NT2/D1 (cell line): ENCODE data around the gene MCHR1.
A peak's percentile ranks its signal among the peaks of the same experiment; 100 is the strongest.
"Not testable (repeated sequence)": the region's sequence is repeated elsewhere in the genome, so short reads cannot be mapped to it uniquely, and the experiment has no call there.

Experiments
- DNase-seq: peaks from one replicate; pipeline ENCODE4 v3.0.0-alpha.2; 2011; ENCODE audit warnings: low read depth, low spot score
- H3K27me3 ChIP-seq: 2 replicates; pipeline ENCODE4 v1.6.0; 2011; ENCODE audit warnings: mild to moderate bottlenecking; ENCODE audit not compliant: insufficient read length, insufficient read depth
- H3K36me3 ChIP-seq: 2 replicates; pipeline ENCODE4 v1.6.1; 2011; ENCODE audit warnings: mild to moderate bottlenecking, low read length, mixed read lengths; ENCODE audit not compliant: insufficient read depth, insufficient read length
- H3K4me1 ChIP-seq: 2 replicates; pipeline ENCODE4 v1.5.1; 2011; ENCODE audit not compliant: insufficient read depth, insufficient read length
- H3K4me3 ChIP-seq: 2 replicates; pipeline ENCODE4 v1.5.1; 2011; ENCODE audit warnings: low read depth; ENCODE audit not compliant: insufficient read length
- H3K9ac ChIP-seq: 2 replicates; pipeline ENCODE4 v1.6.0; 2011; ENCODE audit warnings: low read depth; ENCODE audit not compliant: insufficient read length
- H3K9me3 ChIP-seq: 2 replicates; pipeline ENCODE4 v1.5.1; 2011; ENCODE audit warnings: mild to moderate bottlenecking, low read length; ENCODE audit not compliant: insufficient read depth
- SUZ12 ChIP-seq: IDR thresholded peaks from 2 replicates; pipeline ENCODE4 v1.6.1; 2011; ENCODE audit not compliant: insufficient read length, insufficient read depth; ENCODE audit errors: extremely low read depth
- YY1 ChIP-seq: IDR thresholded peaks from 2 replicates; pipeline ENCODE4 v1.6.1; 2011; ENCODE audit not compliant: insufficient read length, insufficient read depth
- ZNF274 ChIP-seq: IDR thresholded peaks from 2 replicates; pipeline ENCODE4 v1.6.1; 2011; ENCODE audit warnings: mild to moderate bottlenecking, low read depth, low read length

MCHR1 gene

GRCh38 chr22:40671796-40672360 lies 7.4 kb upstream of the MCHR1 start:
- DNase-seq, result no peak
- TF ChIP-seq ZNF274 (no peak), SUZ12 (no peak), YY1 (no peak)

GRCh38 chr22:40673017-40673416 lies 6.3 kb upstream of the MCHR1 start:
- H3K36me3 ChIP-seq, result no peaks in the 10 kb centered on the region
- H3K9ac ChIP-seq, result no peak overlapping the region
- no peak for TF ChIP-seq ZNF274
- TF ChIP-seq YY1, result no peak
- no peak for TF ChIP-seq SUZ12
- H3K27me3 ChIP-seq, result no peaks in the 10 kb centered on the region
- no peaks in the 10 kb centered on the region for H3K9me3 ChIP-seq
- H3K4me1 ChIP-seq, result no peaks in the 10 kb centered on the region
- no peak for DNase-seq
- no peak overlapping the region for H3K4me3 ChIP-seq

More at GRCh38 chr22:40671796-40672360, 7.4 kb upstream of the MCHR1 start:
- Histone ChIP-seq H3K9me3 (no peaks in the 10 kb centered on the region), H3K36me3 (no peaks in the 10 kb centered on the region), H3K27me3 (no peaks in the 10 kb centered on the region), H3K9ac (no peak overlapping the region), H3K4me3 (no peak overlapping the region), H3K4me1 (no peaks in the 10 kb centered on the region)

- Histone ChIP-seq H3K27me3 (no peaks in the 10 kb centered on the region), H3K9me3 (no peaks in the 10 kb centered on the region), H3K36me3 (no peaks in the 10 kb centered on the region), H3K4me3 (no peak overlapping the region), H3K9ac (no peak overlapping the region), H3K4me1 (peaks cover 5% of the 10 kb centered on the region)
- no peak for TF ChIP-seq YY1
- no peak for TF ChIP-seq SUZ12
- TF ChIP-seq ZNF274, result no peak
- DNase-seq, result no peak
Measured at GRCh38 chr22:40674274-40674673, 5.0 kb upstream of the MCHR1 start.

GRCh38 chr22:40676166-40676565 lies 3.1 kb upstream of the MCHR1 start:
- not testable (repeated sequence) for H3K9me3 ChIP-seq, H3K36me3 ChIP-seq, H3K9ac ChIP-seq, H3K4me1 ChIP-seq, H3K4me3 ChIP-seq, H3K27me3 ChIP-seq, DNase-seq

- H3K4me1 ChIP-seq, result peaks cover 10% of the 10 kb centered on the region
- H3K36me3 ChIP-seq, result peaks cover 10% of the 10 kb centered on the region
- no peak for DNase-seq
- H3K27me3 ChIP-seq, result no peaks in the 10 kb centered on the region
- TF ChIP-seq ZNF274 (no peak), YY1 (no peak), SUZ12 (no peak)
- no peak overlapping the region for H3K9ac ChIP-seq
- no peak overlapping the region for H3K4me3 ChIP-seq
- H3K9me3 ChIP-seq, result no peaks in the 10 kb centered on the region
Measured at GRCh38 chr22:40676644-40677043, 2.6 kb upstream of the MCHR1 start.

GRCh38 chr22:40678493-40679248 lies 613 bp upstream of the MCHR1 start:
- H3K27me3 ChIP-seq, result no peaks in the 10 kb centered on the region
- H3K4me1 ChIP-seq, result peaks cover 13% of the 10 kb centered on the region
- peaks cover 11% of the 10 kb centered on the region for H3K36me3 ChIP-seq
- H3K9me3 ChIP-seq, result no peaks in the 10 kb centered on the region
- H3K9ac ChIP-seq, result no peak overlapping the region
- DNase-seq, result no peak
- TF ChIP-seq ZNF274, result no peak
- TF ChIP-seq YY1, result no peak
- TF ChIP-seq SUZ12, result no peak
- peak overlapping the region; percentile 67 for H3K4me3 ChIP-seq

- H3K4me3 ChIP-seq, result peak overlapping the region; percentile 67
- peak overlapping the region; percentile 72 for H3K9ac ChIP-seq
Measured at GRCh38 chr22:40679964-40680818, 907 bp downstream of the MCHR1 start.

More at GRCh38 chr22:40679964-40680818, 907 bp downstream of the MCHR1 start:
- TF ChIP-seq ZNF274 (no peak), SUZ12 (no peak), YY1 (no peak)
- H3K27me3 ChIP-seq, result no peaks in the 10 kb centered on the region
- peaks cover 11% of the 10 kb centered on the region for H3K36me3 ChIP-seq
- peaks cover 15% of the 10 kb centered on the region for H3K4me1 ChIP-seq
- DNase-seq, result no peak
- no peaks in the 10 kb centered on the region for H3K9me3 ChIP-seq
